ENCODE results near the gene ZNF324.
"Not testable (repeated sequence)": the region's sequence is repeated elsewhere in the genome, so short reads cannot be mapped to it uniquely, and the experiment has no call there.

The ZNF324 gene

GRCh38 chr19:58466760-58467589 is at the start of gene ZNF324:
Gene ZNF324, plus strand, starts transcription at chr19:58467080. Its CDS starts 2,106 bp downstream, at chr19:58469186.
- DNase-seq = peak; percentile 88

DNA sequence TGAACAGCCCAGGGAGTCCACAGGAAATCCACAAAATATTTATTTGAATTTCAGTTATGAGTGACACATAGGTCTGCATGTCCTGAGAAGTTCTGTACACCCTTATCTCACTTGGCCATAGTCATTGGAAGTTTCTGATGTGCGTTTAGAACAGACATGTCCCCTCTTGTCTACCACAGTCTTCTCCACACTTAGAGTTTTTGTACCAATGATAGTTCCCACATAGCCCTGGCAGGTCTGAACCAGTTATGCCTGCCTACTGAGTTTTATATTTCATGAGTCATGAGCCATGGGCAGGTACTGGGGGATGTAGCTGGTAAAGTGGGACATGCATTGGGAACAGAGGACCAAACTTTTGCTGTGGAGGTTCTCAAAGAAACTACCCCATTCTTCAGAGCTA is 38.3 kb upstream of the ZNF324 start:
- DNase-seq = no peak

DNA sequence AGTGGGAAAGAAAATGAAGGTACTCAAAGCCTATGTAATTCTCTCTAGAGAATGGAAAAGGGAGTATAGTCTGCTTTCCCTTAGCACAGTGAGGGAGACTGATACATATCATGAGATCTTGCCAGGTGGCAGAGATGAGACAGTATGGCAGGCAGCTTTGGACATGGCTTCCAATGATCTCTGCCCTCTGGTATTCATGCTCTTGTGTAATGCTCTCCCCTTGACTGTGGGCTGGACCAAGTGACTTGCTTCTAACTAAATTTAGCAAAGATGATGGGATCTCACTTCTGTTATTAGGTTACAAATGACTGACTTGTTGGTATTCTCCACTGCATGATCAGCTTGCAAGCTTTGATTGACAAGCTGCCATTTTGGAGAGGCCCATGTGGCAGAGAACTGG is 37.1 kb upstream of the ZNF324 start:
- DNase-seq = no peak

DNA sequence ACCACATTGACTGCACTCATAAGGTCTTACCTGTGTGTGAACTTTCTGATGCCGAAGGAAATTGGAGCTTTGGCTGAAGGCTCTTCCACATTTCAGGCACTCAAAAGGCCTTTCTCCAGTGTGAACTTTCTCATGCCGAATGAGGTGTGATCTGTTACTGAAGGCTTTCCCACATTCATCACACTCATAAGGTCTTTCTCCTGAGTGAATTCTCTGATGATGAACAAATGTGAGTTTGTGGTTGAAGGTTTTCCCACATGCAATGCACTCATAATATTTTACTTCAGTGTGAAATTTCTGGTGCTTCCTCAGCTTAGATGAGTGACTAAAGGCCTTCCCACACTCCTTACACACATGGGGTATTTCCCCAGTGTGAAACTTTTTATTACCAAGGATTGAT is 32.7 kb upstream of the ZNF324 start:
- no peak for DNase-seq

DNA sequence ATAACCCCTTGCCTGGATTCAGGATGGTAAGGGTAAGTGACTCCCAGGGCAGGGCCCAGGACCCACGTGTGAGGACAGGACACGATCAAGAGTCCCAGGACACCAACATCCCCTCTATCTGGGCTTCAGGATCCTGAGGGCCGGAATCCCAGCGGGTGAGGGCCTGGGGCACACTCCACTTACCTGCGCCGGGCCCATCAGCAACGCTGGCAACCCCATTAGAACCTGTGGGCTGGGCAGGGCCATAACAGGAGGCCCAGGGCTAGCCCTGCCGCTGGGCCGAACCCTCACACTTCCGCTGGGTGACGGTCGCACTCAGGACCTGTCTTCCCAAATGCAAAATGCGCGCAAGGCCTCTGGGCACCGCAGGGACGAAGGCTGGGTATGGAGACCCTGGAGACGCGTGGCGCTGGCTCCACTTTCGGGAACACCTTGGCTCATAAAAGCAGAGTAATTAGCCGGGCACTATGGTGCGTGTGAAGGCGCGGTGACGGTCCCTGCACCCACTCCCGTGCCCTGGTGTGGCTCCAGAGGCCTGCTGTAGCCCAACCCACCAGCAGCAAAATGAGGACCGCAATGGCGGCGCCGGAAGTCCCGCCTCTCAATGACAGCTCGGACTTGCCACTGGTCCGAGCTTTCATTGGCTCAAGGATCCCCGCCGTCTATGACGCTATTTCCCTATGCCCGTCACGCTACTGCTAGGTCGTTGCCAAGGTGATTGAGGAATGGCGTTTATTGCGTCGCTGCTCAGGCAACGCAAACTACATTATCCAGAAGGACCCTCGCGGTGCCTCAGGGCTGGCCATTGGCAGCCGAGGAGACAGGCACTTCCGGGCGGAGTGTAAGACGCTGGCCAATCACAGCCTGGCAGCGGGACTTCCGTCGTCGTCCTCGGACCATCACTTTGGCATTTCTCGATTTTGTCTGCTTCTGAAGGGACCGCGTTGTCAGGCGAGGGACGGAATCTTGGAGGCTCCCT is 27.0 kb upstream of the ZNF324 start, which contains the start of gene ZNF132:
TSS of gene ZNF132 (minus strand) at position 578 of the 979 bp plus-strand sequence. CDS start at position 246, 332 bp downstream.
- no peak for DNase-seq

DNA sequence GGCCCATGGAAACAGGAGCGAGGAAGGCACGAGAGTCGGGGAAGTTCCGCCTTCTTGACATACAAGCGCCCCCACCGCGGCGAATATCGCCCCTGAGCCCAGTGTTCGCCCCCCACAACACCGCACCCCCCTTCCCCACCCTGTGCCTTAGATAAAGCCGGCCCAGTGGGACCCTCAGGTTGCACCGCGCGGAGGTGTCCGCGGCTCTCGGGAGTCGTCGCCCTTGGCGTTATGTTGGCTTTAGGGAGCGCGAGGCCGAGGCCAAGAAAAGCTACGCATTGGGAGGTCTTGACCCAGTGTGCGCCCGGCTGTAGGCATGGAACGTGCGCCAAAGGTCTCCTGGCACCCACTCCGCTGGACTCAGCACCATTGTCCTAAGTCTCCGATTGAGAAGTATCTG is 26.3 kb upstream of the ZNF324 start:
- no peak for DNase-seq

GRCh38 chr19:58442986-58443385 is 23.9 kb upstream of the ZNF324 start:
- DNase-seq = not testable (repeated sequence)

- not testable (repeated sequence) for DNase-seq
Observed at GRCh38 chr19:58448860-58449259, 18.0 kb upstream of the ZNF324 start.

- DNase-seq = not testable (repeated sequence)
Observed at GRCh38 chr19:58449980-58450379, 16.9 kb upstream of the ZNF324 start.

DNA sequence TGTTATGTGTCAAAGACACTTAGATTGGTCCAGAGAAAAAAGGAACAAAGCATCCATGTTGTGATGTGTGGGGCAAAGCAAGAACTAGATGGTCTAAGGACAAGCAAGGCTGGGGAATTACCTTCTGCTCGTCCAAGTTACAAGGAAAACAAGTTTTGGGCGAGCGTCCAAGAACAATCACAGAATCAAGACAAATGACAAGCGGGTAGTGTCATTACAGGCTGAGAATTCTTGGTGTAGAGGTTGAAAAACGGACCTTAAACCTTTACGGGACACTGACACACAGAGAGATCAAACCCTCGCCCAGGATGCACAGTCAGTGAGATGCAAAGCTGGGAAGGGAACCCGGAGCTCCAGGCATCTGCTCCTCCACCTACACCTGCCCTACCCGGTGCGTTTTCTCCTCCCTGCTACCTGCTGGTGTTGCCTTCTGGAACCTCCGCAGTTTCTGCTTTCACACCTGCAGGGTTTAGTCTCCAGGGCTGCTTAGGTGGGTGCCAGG is 16.0 kb upstream of the ZNF324 start:
- no peak for DNase-seq

DNA sequence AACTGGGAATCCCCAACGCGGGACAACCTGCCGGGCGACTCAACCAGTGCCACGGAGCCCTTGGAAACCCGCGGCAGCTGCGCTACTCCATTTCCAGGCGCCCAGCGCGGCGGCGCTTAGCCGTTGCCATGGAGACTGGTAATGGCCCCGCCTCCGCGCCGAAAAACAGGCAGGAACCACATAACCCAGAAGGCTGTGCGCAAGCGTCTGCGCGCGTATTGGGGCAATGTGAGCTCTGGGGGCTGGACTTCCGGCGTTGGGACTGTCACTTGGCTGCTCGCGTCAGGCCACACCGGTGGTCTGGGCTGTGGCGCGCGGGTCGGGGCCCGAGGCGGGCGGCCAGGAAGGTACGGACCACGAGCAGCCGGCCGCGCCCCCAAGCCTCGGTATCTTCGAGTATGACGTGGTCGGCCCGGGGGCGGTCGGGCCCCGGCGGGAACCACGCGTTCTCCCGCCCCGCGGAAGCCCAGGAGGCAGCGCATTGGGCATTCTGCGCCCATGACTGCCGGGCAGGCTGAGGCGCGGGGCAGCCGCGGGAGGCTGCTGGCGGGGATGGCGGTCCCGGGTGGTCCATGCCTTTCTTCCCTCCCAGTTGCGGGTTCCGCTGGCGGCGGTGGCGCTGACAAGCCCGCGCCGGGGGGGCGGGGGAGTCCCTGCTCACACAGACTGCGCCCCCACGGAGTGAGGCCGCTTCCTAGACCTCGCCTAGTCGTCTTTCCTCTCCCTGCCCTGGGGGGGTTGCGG is 15.3 kb upstream of the ZNF324 start, which contains the start of gene ZNF324B:
TSS of gene ZNF324B (plus strand) at position 265 of the 744 bp plus-strand sequence. CDS start 2,080 bp downstream, outside the sequence.
- peak; percentile 86 for DNase-seq

GRCh38 chr19:58453743-58454142 is 13.1 kb upstream of the ZNF324 start:
- no peak for DNase-seq

DNA sequence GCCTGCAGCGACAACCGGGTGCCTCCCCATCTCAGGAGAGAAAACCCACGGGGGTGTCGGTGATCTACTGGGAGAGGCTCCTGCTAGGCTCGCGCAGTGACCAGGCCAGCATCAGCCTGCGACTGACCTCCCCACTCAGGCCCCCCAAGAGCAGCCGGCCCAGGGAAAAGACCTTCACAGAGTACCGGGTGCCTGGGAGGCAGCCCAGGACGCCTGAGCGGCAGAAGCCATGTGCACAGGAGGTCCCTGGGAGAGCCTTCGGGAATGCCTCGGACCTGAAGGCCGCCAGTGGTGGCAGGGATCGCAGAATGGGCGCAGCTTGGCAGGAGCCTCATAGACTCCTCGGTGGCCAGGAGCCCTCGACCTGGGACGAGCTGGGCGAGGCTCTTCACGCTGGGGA is 11.6 kb upstream of the ZNF324 start:
- no peak for DNase-seq

- no peak for DNase-seq
Observed at GRCh38 chr19:58456111-58456510, 10.8 kb upstream of the ZNF324 start.

GRCh38 chr19:58460039-58460438 is 6.8 kb upstream of the ZNF324 start:
- DNase-seq = no peak

DNA sequence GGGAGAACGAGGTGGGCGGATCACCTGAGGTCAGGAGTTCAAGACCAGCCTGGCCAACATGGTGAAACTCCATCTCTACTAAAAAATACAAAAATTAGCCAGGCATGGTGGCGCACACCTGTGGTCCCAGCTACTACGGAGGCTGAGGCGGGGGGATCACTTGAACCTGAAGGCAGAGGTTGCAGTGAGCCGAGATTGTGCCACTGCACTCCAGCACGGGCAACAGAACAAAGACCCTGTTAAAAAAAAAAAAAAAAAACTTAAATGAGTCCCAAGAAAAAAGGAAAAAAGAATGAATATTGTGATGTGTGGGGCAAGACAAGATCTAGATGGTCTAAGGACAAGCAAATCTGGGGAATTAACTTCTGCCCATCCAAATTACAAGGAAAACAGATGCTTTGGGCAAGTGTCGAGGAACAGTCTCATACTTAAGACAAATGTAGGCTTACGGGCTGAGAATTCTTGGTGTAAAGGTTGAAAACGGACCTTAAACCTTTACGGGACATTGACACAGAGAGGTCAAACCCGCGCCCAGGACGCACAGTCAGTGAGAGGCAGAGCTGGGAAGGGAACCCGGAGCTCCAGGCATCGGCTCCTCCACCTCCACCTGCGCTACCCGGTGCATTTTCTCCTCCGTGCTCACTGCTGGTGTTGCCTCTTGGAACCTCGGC is 656 bp upstream of the ZNF324 start:
- DNase-seq = no peak

DNA sequence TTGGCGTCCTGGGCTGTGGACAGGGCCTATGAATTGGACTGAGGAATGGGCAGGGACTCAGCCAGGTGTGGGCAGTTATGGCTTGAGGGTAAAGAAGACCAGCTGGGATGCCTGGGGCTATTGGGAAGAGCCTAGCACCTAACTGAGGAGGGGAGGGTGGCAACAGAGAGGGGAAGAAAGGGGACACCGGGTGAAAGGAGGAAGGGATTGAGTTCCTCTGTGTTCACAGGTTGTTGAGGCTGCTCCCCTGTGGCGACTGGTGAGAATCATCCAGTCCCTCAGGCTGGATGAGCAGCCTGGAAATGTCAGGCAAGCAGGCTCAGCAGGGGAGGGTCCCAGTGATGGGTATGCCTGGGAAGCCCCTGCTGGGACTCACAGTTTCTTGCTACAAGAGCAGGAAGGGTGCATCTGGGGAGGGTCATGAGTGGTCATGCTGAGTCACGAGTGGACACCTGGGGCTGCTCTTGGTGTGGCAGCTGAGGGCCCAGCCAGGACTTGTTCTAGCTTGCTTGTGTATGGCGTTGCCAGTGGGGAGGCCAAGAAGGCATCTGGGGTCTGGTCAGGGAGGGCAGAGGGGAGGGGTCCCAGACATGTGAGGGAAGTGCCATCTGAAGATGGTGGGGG is 1.4 kb downstream of the ZNF324 start:
- no peak for DNase-seq

- DNase-seq = no peak
Observed at GRCh38 chr19:58469241-58470013, 2.5 kb downstream of the ZNF324 start.

DNA sequence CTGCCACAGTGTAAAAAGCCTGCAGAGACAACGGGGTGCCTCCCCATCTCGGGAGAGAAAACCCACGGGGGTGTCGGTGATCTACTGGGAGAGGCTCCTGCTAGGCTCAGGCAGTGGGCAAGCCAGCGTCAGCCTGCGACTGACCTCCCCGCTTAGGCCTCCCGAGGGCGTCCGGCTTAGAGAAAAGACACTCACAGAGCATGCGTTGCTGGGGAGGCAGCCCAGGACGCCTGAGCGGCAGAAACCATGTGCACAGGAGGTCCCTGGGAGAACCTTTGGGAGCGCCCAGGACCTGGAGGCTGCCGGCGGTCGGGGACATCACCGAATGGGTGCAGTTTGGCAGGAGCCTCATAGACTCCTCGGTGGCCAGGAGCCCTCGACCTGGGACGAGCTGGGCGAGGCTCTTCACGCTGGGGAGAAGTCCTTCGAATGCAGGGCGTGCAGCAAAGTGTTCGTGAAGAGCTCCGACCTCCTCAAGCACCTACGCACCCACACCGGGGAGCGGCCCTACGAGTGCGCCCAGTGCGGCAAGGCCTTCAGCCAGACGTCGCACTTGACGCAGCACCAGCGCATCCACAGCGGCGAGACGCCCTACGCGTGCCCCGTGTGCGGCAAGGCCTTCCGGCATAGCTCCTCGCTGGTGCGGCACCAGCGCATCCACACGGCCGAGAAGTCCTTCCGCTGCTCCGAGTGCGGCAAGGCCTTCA is 4.1 kb downstream of the ZNF324 start:
- not testable (repeated sequence) for DNase-seq

DNA sequence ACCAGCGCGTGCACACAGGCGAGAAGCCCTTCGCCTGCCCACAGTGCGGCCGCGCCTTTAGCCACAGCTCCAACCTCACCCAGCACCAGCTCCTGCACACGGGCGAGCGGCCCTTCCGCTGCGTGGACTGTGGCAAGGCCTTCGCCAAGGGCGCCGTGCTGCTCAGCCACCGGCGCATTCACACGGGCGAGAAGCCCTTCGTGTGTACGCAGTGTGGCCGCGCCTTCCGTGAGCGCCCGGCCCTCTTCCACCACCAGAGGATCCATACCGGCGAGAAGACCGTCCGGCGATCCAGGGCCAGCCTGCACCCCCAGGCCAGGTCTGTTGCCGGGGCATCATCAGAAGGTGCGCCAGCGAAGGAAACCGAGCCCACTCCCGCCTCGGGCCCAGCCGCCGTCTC is 4.9 kb downstream of the ZNF324 start:
- no peak for DNase-seq
